ENCODE data around the gene CD207. TPM values are rescaled to one million over a fixed set of nuclear protein-coding genes. Genes with fewer than 3 reads are reported as not detected.

Gene CD207
- total RNA-seq, 1 experiment from 2014 or later, result not detected

DNA sequence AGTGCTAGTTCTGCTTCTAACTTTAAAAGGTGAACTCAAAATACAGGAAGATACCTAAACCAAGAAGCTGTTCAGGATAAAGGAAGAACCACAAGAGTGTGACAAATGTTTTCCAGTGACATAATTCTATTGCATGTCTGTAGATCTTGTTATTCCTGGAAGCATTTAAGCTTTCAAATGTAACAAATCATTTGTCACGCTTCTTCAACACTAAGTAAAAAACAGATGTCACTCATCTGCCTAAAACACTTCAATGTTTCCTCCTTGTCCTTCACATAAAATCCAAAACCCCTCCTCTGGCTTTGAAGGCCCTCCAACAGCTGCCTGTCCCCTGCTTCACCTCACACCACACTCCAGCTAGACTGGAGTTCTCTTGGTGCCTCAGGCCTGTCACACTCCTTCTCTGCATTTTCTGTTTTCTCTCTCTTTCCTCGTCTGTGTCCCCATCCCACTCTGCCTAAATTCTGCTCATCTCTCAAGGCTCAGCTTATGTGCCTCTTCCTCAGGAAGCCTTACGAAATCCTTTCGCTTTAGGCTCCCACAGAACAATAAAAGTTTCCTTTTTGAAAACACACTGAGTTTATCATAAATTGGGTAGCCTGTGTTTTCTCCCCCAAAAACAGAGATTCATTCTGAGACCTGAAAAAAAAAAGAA, 8.8 kb downstream of the CD207 start:
- Mint-ChIP-seq H3K4me3 (ENCODE audit: unreplicated experiment) (no peak overlapping the region), H3K9me3 (ENCODE audit: unreplicated experiment) (no peaks in the 10 kb centered on the region), H3K27me3 (ENCODE audit: insufficient read depth, unreplicated experiment) (peaks cover 46% of the 10 kb centered on the region), H3K4me1 (ENCODE audit: insufficient read depth, unreplicated experiment) (no peaks in the 10 kb centered on the region), H3K36me3 (ENCODE audit: insufficient read depth, unreplicated experiment) (no peaks in the 10 kb centered on the region), H3K27ac (ENCODE audit: low read depth, unreplicated experiment) (no peak overlapping the region)
- ChIA-PET CTCF (interaction anchor here (0.6 to 1.3 kb wide), 6 partner anchors 34 to 330 kb away, joined by 3 to 4 read pairs (median 3); partner anchors contain the start of gene FIGLA), POLR2A (no interaction called here)
- TF ChIP-seq, protein P1, sequence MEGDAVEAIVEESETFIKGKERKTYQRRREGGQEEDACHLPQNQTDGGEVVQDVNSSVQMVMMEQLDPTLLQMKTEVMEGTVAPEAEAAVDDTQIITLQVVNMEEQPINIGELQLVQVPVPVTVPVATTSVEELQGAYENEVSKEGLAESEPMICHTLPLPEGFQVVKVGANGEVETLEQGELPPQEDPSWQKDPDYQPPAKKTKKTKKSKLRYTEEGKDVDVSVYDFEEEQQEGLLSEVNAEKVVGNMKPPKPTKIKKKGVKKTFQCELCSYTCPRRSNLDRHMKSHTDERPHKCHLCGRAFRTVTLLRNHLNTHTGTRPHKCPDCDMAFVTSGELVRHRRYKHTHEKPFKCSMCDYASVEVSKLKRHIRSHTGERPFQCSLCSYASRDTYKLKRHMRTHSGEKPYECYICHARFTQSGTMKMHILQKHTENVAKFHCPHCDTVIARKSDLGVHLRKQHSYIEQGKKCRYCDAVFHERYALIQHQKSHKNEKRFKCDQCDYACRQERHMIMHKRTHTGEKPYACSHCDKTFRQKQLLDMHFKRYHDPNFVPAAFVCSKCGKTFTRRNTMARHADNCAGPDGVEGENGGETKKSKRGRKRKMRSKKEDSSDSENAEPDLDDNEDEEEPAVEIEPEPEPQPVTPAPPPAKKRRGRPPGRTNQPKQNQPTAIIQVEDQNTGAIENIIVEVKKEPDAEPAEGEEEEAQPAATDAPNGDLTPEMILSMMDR (IDR thresholded peaks at IDR 0.05; ENCODE audit: unreplicated experiment), result no peak
- intact Hi-C loops (cut with micrococcal nuclease), result no loop called here
- BruUV-seq (replicated peaks), result no TSS peak
- no peak for DNase-seq (ENCODE audit: unreplicated experiment)

DNA sequence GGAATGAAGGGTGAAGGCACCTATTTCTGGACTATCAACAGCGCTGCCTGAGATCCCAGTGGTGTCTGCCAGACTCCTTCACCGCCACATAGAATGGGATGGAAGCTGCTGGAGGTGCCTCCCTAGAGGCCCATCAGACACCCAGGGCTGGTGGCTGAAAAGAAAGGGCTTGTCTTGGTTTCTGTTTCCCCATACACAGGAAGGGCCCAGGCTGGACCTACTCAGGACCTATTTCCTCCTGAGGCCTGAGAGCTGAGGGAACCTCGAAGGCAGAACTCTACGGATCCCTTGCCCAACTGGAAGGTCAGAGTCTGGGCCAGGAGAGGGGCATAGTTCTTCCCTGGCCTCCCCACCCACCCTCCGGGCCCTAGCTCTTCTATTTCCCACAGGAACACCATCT, 12.4 kb downstream of the CD207 start:
- BruUV-seq (replicated peaks), result no TSS peak
- no peak overlapping the region for H3K4me3 Mint-ChIP-seq (ENCODE audit: unreplicated experiment)
- CTCF ChIA-PET, result no interaction called here
- no peaks in the 10 kb centered on the region for H3K36me3 Mint-ChIP-seq (ENCODE audit: insufficient read depth, unreplicated experiment)
- H3K27me3 Mint-ChIP-seq (ENCODE audit: insufficient read depth, unreplicated experiment), result peaks cover 49% of the 10 kb centered on the region
- no peaks in the 10 kb centered on the region for H3K4me1 Mint-ChIP-seq (ENCODE audit: insufficient read depth, unreplicated experiment)
- no peak overlapping the region for H3K27ac Mint-ChIP-seq (ENCODE audit: low read depth, unreplicated experiment)
- POLR2A ChIA-PET, result no interaction called here
- TF ChIP-seq, protein P1 (IDR thresholded peaks at IDR 0.05; ENCODE audit: unreplicated experiment), result no peak
- no peaks in the 10 kb centered on the region for H3K9me3 Mint-ChIP-seq (ENCODE audit: unreplicated experiment)
- intact Hi-C loops (cut with micrococcal nuclease), result no loop called here
- no peak for DNase-seq (ENCODE audit: unreplicated experiment)

DNA sequence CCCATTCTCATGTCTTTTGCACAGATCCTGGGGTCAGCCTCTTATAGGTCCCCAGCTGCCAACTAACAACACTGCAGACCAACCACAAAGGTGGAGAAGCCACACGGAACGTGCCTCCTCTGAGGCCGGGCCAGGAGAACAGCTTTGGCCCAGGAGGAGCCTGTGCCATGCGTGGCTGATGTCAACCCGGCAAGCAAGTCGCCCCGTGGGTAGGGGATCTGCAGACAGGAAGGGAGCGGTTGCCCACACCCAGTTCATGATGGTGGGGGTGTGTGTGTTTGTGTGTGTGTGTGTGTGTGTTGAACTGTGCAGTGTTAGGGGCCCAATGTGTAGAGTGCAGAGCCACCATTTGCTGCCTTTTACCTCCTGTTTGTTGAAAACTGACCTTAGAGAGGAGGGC, 12.8 kb downstream of the CD207 start:
- no peak overlapping the region for H3K4me3 Mint-ChIP-seq (ENCODE audit: unreplicated experiment)
- H3K27me3 Mint-ChIP-seq (ENCODE audit: insufficient read depth, unreplicated experiment), result peaks cover 50% of the 10 kb centered on the region
- H3K9me3 Mint-ChIP-seq (ENCODE audit: unreplicated experiment), result no peaks in the 10 kb centered on the region
- BruUV-seq (replicated peaks), result no TSS peak
- ChIA-PET CTCF (no interaction called here), POLR2A (no interaction called here)
- intact Hi-C loops (cut with micrococcal nuclease), result no loop called here
- H3K36me3 Mint-ChIP-seq (ENCODE audit: insufficient read depth, unreplicated experiment), result no peaks in the 10 kb centered on the region
- H3K4me1 Mint-ChIP-seq (ENCODE audit: insufficient read depth, unreplicated experiment), result no peaks in the 10 kb centered on the region
- TF ChIP-seq, protein P1 (IDR thresholded peaks at IDR 0.05; ENCODE audit: unreplicated experiment), result no peak
- no peak overlapping the region for H3K27ac Mint-ChIP-seq (ENCODE audit: low read depth, unreplicated experiment)
- no peak for DNase-seq (ENCODE audit: unreplicated experiment)

DNA sequence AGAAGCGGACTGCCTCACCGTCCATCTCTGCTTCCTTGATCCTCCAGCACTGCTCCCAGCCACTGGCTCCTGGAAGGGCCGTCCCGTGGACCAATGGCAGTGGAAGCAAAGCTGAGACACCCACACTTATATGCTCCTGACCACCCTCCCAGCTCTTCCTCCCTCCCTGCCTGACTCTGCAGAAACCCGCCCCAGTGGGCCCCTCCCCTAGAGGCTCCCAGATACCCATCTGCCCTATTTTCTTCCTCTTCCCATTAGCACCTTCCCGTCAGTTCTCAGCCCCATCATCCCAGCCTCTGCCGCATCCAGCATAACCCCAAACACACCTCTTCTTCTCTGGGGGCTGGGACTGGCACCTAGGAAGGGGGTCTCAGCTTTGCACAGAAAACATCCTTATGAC, 15.1 kb downstream of the CD207 start, which contains the start of gene CLEC4F:
Gene CLEC4F (minus strand): TSS at position 101 of the 400 bp plus-strand sequence. CDS start 76 bp downstream, at position 25.
- no peak for DNase-seq (ENCODE audit: unreplicated experiment)
- TF ChIP-seq, protein P1 (IDR thresholded peaks at IDR 0.05; ENCODE audit: unreplicated experiment), result no peak
- BruUV-seq (replicated peaks), result no TSS peak
- Mint-ChIP-seq H3K9me3 (ENCODE audit: unreplicated experiment) (no peaks in the 10 kb centered on the region), H3K4me3 (ENCODE audit: unreplicated experiment) (no peak within 1 kb of the TSS), H3K36me3 (ENCODE audit: insufficient read depth, unreplicated experiment) (no peaks in the 10 kb centered on the region), H3K4me1 (ENCODE audit: insufficient read depth, unreplicated experiment) (no peaks in the 10 kb centered on the region), H3K27me3 (ENCODE audit: insufficient read depth, unreplicated experiment) (peaks cover 57% of the 10 kb centered on the region), H3K27ac (ENCODE audit: low read depth, unreplicated experiment) (no peak within 1 kb of the TSS)
- ChIA-PET CTCF (no interaction called here), POLR2A (no interaction called here)
- intact Hi-C loops (cut with micrococcal nuclease), result no loop called here

All from MCF 10A (cell line).